SK-N-DZ (cell line): ENCODE results near the gene NEK9. TPM values are rescaled to one million over a fixed set of nuclear protein-coding genes. Genes with fewer than 3 reads are reported as not detected.
A peak's percentile ranks its signal among the peaks of the same experiment; 100 is the strongest.
"Not testable (repeated sequence)": the region's sequence is repeated elsewhere in the genome, so short reads cannot be mapped to it uniquely, and the experiment has no call there.

Source experiments
- DNase-seq: peaks from one replicate; pipeline ENCODE4 v3.0.0-alpha.2; 2015; ENCODE audit warnings: low spot score
- polyA plus RNA-seq, 2 experiments: library from polyadenylated mRNA; depleted of rRNA; stranded (reverse); fragments of >200 nt; gene quantifications; 2 replicates each; pipeline ENCODE4 v1.2.3, GENCODE V29; 2014

NEK9 gene
- 10.1 and 13.7 TPM in 2 replicates for polyA plus RNA-seq (2014; cell fraction: cytosol; rRNA removed)
- 22.3 and 58.1 TPM in 2 replicates for polyA plus RNA-seq (2014; cell fraction: nucleus; rRNA removed)

DNA sequence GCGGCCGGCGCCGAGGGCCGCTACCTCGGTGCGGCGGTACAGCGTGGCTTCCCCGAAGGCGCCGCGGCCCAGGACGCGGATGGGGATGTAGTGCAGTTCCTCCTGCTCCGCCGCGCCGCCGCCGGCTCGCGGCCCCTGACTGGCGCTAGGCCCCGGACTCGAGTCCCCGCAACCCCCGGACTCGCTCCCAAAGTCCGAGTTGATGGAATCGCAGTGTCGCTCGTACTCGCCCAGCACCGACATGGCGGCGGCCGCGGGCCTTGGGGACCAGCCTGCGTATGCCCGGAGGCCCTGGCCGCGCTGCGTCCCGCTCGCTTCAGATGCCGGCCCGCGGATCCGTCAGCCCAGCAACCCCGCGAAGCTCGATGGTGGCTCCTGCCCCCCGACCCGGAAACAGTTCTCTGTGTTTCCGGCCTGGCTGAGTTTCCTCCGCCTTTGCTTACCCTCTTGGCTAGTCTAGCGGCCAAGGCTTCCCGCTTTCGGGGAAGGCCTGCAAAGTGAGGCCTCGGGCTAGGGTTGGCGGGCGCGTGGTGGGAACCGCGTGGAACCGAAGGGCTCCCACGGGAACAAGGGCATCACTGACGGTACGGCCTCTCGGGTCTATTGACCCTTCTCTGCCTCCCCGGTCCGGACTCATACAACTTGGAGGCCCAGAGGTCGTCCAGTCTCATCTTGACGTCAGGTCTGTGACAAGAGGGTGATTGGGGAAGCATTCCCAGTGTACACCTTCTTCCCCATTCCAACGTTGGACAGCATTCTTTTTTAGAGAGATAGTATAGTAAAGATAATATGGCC is at the start of gene NEK9:
NEK9 (minus strand) TSS at position 370 of the 795 bp plus-strand sequence; CDS start at position 243, 127 bp downstream.
- peak; percentile 87 for DNase-seq

DNA sequence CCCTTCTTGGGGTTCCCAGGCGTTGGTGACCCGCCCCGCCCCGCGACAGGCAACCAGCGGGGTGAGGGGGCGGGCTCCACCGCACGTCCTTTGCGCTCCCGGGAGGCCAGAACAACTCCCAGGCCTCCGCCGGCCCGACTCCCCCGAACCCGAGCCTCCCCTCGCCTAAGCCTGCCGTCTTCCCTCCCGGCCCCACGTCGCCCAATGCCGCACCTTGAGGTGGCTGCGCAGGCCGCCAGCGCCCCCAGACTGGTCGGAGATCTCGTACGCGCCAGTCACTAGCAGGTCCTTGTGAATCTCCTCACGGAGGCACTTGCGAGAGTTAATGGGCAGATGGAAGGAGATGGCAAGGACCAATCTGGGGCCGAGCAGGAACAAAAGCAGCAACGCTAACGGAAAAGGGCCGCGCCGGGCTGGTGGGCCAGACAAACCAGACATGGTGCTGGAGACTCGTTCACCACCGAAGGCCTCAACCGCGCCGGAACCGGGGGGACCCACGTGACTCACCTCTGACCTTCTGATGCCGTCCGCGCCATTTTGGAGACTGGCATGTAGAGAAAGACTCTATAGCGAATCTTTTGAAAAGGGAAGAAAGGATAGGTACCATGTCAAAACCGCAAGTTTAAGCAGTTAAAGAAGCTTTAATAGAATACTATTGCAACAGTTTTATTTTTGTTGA is 49.4 kb upstream of the NEK9 start, which contains the start of gene TMED10:
TMED10 (minus strand) TSS at position 471 of the 679 bp plus-strand sequence; CDS start at position 438, 33 bp downstream.
- DNase-seq: peak; percentile 88

DNA sequence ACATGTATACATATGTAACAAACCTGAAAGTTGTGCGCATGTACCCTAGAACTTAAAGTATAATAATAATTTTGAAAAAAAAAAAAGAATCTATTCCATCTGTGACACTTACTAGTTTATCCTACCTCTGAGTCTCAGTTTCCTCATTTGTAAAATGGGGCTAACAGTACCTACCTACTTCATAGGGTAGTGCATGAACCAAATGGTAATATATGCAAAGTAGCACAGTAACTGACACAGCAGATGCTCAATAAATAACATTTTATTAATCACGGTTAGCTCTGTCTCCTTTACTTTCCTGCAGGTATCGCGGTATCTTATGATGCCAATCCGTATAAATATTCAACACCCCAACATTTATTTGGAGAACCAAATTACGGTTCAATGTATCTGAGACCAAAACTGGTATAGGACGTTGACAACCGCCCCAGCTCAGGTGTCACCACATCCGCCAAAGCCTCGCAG is 48.9 kb upstream of the NEK9 start:
- no peak for DNase-seq

DNA sequence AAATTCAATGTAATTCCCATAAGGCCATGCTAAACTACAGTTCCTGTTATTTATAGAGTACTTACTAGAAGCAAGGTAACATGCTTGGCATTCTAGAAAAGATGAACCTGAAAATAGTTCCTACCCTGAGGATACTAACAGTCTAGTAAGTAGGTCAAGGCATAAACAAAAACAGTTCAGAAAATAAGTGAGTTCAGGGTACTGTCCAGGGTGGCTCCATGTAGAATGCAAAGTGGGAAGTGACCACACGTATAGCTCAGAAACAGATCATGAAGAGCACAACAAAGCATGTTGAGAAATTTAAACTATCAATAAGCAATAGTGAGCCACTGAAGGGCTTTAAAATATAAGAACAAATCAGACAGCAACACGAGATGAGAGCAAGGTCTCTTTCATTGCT is 47.2 kb upstream of the NEK9 start:
- DNase-seq: no peak

DNA sequence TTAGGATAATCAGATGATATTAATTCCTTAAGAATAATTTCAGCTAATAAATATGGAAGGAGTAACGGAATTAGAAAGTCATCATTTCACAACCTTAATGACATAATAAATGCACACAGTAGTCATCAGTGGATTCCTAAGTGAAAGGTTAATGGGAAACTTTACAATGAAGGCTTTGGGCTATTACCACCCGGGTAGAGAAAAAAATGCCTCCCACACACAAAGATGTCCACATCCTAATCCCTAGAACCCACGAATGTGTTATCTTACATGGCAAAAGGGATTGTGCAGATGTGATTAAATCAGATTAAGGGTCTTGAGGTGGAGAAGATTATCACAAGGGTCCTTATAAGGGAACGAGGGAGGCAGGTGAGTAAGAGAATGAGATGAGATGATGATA is 43.9 kb upstream of the NEK9 start:
- DNase-seq: no peak

DNA sequence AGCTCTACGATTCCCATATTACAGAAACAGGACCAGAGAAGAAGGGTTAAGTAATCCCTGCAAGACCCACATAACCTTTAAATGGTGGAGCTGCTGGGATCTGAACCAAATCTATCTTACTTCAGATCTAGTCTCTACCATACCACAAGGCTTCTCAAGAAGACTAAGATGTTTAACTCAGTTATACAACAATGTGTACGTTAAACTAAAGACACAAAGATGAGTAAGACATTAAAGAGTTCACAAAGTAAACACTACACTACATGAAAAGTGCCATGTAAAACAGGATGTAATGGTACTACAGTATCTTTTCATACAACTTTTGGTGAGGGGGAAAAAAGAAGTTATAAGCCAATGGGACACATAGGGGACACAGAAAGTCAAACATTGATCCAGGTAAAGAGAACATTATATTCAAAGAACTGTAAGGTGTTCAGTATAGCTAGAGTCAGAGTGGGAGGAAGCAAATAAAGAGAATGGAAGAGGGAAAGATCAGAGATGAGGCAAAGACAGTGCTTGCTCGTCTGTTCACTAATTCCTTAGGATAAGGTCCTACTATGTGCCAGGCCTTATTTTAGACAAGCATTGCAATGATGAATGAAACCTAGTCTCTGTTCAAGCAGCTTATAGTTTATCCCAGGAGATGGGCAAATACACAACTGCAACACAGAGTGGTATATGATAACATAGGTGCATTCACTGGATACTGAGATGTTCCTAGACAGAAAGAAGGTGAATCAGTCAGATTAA is 41.9 kb upstream of the NEK9 start:
- no peak for DNase-seq

DNA sequence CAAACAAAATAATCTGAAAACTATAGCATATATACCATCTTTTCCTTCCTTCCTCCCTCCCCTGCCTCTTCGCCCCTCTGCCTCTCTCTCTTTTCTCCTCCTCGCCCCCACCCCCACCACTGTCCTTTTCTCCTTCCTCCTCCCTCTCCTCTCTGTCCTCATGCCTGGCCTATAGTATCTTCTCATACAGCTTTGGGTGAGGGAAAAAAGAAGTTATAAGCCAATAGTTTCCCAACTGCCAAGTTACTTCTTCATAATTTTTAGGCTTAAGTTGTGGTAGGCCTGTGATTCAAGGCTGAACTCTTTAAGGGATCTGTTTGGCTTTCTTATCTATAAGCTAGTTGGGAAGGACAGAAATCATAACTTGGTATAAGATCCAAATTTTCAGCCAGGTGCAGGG is 40.5 kb upstream of the NEK9 start:
- no peak for DNase-seq

DNA sequence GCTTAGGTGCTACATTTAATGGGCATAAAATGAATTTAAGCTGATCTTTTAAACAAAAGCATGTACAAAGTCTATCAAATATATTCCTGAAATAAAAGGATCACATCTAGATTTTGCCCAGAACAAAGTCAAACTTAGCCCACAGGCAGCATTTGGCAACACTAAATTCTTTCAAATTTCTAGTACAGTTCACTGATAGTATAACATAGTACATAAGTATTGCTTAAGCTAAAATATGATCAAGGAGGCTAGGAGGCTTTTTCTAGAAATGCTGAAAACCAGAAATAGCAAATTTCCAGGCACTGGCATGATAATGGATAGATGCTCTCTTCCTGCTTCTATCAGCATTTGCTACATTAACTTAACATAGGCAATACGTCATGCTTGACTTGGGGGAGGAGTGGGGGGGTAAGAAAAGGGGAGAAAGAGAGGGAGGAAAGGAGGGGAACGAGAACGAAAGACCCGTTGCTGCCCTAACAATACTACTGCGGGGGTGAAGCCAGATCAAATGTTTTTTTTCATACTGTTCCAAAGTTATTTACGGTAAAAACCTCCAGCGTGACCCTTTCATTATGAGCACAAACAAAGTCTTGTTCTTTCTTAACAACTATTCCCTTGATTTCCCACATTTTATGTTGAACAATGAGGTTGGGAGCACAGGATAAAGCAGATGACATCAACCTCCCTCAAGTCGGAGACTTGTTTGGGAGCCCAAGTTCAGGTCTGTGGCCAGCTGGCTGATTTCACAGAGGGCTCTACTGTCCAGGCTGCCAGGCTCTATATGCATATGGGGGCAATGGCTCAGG is 38.9 kb upstream of the NEK9 start:
- DNase-seq: no peak

DNA sequence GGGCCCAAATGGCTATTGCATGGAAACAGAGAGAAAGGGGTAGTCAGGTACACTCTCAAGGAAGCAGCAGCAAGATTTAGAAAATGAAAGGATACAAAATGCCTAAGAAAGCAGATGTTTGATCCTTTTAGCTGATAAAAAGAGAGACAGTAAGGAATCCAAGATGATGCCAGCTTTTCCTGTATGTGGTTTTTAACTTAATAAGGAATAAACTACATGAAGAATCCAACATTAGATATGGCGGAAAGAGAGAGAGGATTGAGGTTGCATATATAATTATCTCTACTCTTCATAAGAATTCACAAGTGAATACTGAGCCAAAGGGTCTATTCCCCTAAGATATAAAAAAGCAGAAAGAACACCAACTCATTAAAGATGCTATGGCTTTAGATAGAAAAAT is 38.0 kb upstream of the NEK9 start:
- no peak for DNase-seq

DNA sequence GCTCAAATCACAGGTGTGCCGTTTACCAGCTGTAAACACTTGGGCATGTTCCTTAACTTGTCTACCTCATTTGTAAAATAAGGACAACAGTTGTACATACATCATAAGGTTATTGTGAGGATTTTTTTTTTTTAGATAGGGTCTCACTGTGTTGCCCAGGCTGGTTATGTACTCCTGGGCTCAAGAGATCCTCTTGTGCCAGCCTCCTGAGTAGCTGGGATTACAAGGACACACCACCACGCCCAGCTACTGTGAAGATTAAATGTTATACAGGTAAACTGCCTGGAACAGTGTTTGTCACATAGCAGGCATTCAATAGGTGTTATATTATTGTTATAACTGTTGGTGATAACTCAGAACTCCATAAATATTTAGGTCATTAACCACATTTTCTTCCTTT is 36.8 kb upstream of the NEK9 start:
- DNase-seq: no peak

DNA sequence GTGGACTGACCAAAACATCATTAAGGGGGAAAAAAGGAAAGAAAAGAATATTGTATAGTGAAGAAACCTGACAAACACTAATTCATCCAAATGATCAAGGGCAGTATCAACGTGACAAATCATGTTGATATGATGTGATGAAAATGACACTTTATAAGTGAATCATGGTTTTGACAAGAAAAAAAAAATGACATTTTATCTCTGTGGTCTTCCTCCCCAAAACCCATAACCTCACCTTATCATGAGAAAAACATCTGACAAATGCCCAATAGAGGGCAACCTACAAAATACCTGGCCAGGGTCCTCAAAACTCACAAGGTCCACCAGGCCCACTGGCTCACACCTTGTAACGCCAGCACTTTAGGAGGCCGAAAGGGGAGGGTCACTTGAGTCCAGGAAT is 35.8 kb upstream of the NEK9 start:
- DNase-seq: no peak

DNA sequence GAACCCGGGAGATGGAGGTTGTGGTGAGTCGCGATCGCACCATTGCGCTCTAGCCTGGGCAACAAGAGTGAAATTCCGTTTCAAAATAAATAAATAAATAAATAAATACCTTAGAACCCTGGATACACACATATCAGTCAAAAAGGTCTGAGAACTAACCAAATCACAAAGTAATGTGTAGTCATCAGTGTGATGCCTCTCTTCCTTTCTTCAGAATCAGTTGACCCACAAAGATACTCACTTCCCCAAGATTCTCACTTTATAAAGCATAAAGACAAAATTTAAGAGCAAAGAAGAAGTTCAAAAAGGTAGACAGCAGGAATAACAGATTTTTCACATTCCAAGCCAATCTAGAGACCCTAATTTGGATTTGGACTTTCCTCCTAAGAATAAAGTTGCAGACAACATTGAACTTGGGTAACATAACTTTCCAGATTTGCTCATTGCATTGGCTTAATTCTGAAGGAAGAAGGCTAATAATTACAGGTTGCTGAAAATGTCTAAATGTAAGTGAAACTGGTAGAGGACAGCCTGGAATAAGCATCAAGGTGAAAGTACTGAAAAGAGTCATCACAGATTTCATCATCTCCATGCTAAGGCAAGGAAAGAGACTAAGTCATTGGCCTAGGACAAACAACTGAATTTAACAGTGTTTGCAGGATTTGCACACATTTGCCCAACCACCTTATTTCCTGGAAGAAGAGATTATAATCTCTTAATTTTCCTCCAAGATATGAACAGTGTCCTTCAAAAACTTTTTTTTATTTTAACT is 32.2 kb upstream of the NEK9 start:
- DNase-seq: no peak

DNA sequence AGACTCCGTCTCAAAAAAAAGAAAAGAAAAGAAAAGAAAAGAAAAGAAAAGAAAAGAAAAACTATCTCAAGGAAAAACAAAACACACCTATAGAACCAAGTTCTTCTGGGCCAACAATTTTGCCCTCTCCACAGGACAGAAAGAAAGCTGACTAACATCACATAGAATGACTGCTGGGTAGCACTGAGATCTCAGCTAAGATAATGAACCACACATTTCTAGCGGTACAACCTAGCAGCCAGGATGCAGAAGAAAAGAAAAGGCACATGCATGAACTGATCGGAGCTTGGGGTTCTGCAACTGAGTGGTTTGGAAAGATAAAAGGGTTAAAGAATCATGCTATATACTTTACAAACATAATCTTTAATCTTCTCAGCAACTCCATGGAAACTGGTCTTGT is 30.1 kb upstream of the NEK9 start:
- DNase-seq: no peak

DNA sequence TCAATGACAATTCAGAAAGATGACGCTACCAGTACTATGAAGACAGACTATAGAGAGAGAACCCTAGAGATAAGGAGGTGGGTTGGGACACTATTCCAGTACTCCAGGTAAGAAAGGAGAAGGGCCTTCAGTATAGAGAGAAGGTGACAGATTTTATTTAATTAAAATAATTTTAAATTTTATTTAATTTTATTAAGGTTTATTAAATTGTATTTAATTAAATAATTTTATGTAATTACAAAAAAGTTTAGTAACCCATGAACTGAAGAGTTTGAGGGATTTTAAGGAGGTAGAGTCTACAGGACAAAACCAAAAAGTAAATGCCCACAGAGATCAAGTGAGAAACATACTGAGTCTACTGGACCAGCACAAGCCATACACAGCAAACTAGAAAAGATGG is 29.3 kb upstream of the NEK9 start:
- DNase-seq: no peak

DNA sequence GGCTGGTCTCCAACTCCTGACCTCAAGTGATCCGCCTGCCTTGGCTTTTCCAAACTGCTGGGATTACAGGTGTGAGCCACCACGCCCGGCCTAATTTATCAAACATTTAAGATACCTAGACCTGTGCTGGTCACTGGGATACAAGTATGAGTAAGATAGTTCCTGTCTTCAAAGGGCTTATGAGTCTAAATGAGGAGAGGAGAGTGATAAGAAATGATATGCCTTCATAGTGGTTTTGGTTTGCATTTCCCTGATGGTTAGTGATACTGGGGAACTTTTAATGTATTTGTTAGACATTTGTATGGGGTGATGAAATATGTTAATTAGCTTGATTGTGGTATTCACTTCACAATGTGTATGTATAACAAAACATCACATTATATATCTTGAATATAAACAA is 28.3 kb upstream of the NEK9 start:
- DNase-seq: no peak

DNA sequence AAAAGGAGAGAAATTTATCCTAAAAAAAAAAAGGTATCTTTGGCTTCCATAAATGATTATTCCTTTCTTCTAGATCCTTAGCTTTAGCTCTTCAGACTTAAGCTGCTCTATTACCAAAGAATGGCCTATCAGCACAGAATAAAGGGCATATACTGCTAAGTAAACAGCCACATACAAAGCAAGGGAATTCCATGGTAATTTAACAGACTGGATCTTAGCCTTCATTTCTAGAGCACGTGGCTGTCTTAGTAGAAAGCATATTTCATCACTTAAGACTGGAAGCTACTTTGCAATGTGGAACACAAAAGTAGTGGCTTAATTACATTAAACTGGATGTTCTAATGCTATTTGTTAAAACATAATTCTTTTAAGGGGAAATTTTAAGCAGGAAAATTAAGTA is 26.4 kb upstream of the NEK9 start:
- no peak for DNase-seq

DNA sequence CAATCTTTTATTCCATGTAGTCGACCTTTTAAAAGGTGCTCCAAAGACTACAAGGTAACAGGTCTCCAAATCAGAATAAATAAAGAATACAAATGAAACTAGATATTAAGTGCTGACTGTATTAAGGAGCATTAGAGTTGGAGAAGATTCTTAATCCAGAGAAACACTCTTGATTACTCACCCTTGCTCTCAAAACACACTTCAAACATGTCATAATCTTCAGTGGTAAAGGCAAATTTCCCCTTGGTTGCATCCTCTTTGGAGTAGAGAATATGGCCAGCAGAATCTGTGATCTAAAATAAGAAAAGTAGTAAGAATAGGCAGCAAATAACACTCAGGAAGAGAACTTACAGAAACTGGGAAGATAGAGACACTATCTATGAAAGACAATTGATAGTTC is 25.0 kb upstream of the NEK9 start:
- DNase-seq: no peak

DNA sequence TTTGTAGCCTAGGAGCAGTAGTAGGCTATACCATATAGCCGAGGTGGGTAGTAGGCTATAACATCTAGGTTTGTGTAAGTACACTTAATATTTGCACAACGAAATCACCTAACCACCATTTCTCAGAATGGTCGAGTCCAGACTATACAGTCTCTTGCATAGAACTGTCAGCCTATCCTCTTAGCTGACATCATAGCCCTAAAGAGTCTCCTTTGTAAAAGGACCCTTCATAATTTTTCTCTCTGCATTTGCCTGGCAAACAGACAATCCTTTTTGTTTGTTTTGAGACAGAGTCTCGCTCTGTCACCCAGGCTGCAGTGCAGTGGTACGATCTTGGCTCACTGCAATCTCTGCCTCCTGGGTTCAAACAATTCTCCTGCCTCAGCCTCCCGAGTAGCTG is 23.8 kb upstream of the NEK9 start:
- not testable (repeated sequence) for DNase-seq

DNA sequence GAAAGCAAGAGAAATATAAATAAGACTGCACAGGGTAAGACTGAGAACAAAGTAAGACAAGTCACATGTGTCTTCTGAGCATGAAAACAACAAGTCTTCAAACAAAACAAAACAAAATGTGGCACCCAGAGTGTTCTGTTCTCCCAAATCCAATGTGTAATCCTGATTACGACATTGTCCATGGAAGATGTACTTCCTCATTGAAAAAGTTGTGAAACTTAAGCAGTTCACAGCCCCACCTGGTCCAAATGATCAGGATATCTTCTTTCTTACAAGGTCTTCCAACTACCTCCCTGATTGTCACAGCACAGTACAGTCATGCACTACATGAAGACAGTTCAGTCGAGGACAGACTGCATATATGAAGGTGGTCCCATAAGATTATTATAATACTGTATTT is 23.3 kb upstream of the NEK9 start:
- no peak for DNase-seq

DNA sequence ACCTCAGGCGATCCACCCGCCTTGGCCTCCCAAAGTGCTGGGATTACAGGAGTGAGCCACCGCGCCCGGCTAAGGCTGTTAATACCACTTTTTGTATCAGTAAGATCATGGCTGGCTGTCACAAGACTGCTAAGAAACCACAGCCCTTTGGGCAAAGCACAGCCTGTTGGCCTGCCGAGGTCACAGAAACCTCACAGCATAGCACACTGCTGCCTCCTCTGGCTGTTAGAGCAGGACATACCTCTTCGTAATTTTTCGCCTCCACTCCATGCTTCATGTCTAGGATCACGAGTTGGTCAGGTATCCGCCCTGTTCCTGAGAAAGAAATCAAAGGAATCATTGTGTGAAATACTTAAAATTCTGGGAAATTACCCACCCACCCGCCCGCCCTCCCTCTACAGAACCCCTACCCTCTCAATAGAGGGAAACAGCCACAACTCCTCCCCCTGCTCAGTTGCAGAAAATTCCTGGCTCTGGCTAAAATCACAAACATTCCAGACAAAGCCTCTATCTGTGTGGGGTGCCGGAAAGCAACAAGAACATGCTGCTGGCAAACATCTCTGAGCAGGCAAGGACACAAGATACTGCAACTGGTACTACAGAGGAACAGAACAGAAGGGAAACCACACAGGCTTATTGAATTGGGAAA is 20.7 kb upstream of the NEK9 start:
- no peak for DNase-seq
